NCI-H1417 treated with DMSO at 0.1 percent for 48 hours (cell line): ENCODE results near the gene SLC29A1.
"Not testable (repeated sequence)": the region's sequence is repeated elsewhere in the genome, so short reads cannot be mapped to it uniquely, and the experiment has no call there.

Experiments
- DNase-seq: peaks from one replicate; lab custom pipeline; 2025; lab: John Stamatoyannopoulos, UW

Gene SLC29A1

DNA sequence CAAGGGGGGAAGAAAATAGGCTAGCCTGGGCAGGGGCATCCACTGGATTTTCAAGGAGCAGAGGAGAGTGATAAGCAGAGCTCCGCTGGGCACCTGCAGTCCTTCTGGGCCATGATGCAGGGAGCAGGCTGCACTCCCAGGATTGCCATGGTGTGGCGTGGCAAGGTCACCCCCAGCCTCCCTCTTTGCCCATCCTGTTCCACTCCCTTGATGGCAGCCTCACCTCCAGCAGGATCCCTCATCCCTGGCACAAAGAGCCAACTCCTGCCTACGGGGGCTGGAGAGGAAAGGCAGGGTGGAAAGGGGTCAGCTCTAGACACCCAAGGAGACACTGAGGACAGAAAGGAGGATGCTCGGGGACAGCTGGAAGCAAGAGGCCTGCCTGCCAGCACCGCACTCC, 29.1 kb upstream of the SLC29A1 start:
- DNase-seq, result no peak

- DNase-seq, result not testable (repeated sequence)
These were observed 27.0 kb upstream of the SLC29A1 start for GRCh38 chr6:44196351-44196750.

GRCh38 chr6:44198684-44199083, 24.7 kb upstream of the SLC29A1 start:
- no peak for DNase-seq

DNA sequence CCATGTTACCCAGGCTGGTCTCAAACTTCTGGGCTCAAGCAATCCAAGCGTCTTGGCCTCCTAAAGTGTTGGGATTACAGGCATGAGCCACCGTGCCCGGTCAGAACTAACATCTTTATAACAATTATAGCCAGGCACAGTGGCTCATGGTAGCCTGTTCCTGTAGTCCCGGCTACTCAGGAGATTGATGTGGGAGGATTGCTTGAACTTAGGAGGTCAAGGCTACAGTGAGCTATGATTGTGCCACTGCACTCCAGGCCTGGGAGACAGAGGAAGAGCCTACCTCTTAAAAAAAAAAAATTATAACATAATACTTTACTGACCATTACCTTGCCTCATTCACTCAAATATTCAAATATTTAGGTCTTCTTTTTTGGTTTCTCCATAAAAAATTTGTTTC, 23.5 kb upstream of the SLC29A1 start:
- DNase-seq, result no peak

GRCh38 chr6:44201200-44201599, 22.2 kb upstream of the SLC29A1 start:
- no peak for DNase-seq

- no peak for DNase-seq
These were observed 21.6 kb upstream of the SLC29A1 start for GRCh38 chr6:44201638-44202303.

DNA sequence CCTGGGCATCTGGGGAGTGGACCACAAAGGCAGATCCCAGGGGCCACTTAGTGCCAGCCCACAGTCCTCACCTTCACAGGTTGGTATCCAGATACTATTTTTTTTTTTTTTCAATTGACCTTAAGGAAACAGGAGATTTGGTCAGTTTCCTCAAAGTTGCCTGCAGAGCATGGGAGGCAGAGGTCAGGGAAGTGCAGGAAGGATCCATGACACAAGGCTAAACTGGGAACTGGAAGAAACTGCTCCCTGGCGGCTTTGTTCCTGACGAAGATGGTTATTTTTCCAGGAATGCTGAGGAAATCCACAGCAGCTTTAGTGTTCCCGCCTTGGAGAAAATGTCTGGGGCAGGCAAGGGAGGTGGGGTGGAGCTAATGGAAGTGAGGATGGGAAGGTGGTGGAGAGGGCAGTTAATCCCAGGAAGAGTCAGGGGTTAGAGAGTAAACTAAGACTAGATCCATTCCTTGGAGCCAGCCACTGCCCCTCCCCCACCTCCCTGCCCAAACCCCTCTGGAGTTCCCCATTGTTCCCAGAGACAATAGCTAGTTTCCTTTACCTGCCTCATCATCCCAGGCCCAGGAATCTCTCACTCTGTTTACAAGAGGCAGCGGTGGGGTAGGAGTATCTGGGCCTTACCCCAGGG, 20.9 kb upstream of the SLC29A1 start:
- DNase-seq, result no peak

DNA sequence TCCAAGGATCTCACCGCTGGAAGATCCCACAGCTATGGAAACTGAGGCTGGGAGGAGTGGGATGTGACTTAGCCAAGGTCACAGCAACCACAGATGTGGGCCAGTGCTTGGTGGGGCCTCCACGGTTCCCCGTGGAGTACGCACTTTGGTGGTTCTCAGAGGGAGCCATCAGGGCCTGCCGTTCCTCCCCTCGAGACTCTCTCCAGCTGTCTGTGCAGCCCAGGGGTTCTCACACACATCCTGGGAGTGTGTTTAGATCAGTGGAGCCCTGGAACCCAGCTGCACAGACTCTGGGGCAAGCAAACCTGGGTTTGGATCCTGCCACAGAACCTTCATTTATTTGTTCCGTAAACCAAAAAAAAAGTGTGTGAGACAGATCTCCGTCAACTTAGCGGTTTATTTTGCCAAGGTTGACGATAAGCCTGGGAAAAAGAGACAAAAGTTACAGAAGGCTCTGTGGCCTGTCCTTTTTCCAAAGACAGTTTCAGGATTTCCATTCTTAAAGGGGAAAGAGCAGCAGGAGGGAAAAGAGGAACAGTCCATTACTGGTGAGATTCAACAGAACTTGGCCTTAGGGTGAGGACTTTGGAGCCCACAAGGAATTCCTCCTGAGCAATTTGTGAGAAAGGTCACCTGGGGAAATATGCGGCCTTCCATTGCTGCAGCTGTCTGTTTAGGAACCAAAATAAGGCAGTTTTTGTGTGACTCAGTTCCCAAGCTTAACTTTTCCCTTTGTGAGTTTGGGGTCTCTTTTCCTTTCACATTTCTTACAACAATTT, 20.2 kb upstream of the SLC29A1 start:
- DNase-seq, result no peak

- no peak for DNase-seq
These were observed 19.4 kb upstream of the SLC29A1 start for GRCh38 chr6:44203955-44204354.

GRCh38 chr6:44207966-44208365, 15.4 kb upstream of the SLC29A1 start:
- no peak for DNase-seq

DNA sequence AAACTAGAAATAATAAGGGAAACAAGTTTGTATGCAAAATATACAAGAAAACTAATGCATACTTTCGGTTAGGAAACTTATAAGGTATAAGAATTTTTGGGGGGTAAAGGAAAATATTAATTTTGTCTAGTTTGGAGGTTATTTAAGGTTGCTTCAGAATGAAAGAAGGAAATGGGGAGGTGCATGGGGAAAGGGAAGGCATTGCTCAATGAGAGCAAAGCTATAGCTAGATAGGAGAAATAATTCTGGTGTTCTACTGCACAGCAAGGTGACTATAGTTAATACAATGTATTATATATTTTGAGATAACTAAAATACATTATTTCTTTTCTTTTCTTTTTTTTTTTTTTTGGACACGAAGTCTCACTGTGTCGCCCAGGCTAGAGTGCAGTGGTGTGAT, 12.1 kb upstream of the SLC29A1 start:
- no peak for DNase-seq

DNA sequence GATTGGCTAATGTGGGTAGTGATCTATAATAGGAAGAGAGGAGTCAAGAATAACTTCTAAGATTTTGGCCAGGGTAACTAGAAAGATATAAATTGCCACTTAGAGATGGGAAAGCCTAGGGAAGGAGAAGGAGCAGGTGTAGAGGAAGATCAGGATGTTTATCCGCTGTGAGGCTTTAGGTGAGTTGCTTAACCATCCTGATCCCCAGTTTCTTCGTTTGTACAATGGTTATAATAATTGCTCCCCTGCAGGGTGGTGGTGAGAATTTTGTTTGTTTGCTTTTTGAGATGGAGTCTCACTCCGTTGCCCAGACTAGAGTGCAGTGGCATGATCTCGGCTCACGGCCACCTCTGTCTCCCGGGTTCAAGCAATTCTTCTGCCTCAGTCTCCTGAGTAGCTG, 9.1 kb upstream of the SLC29A1 start:
- no peak for DNase-seq

DNA sequence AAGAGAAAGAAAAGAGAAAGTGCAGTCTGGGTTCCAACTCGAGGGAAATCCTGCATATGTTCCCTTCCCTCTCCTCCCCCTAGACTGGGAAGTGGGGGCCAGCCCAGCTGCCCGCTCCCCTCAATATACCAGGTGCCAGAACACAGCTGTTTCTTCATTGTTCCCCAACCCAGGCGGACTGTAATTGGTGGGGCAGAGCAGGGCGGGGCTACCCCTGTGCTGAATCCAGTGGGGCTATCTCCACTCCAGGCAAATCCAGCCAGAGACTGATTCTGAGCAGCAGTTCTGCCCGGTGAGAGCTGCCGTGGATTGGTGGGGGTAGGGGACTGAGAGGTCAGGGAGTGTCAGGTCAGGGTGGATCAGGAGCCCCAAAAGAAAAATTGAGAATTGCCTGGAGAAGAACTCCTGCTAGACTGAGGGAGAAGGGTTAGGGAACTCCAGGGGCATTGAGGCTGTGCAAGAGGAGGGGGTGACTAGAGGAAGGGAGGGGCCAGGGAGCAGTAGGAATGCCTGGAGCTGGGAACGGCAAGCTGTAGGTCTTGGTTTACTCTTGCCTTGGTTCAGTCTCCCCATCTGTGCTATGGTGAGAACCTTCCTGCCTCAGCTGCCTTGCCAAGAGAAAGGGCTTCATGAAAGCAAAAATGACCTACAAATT, 6.6 kb upstream of the SLC29A1 start, which contains the start of gene MYMX:
Gene MYMX (plus strand): TSS at position 250 of the 655 bp plus-strand sequence. CDS start 546 bp downstream, outside the sequence.
- no peak for DNase-seq

DNA sequence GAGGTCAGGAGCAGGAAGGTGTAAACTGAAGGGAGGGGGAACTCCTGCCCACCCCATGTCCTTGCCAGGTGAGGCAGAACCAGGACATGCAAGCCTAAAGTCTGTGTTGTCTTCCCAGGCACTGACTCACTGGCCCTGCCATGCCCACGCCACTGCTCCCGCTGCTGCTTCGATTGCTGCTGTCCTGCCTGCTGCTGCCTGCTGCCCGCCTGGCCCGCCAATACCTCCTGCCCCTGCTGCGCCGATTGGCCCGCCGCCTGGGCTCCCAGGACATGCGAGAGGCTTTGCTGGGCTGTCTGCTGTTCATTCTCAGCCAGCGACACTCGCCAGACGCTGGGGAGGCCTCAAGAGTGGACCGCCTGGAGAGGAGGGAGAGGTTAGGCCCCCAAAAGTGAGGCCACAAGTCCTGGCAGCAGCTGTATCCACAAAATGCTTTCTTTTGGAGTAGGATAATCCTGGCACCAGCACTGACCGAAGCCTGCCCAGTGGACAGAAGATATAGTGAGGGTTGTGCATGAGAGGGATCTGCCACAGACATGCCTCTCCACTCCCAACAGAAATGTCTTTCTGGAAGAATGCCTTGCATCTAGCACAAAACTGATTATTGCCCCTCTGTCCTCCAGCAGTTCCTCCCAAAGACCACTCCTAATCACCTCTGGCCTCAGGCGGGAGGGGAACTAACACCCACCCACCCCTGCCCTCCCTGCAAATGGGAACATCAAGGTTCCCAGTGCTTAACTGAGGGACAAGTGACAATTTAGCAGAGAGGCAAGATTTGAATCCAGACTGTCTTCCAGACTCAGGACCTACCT, 5.9 kb upstream of the SLC29A1 start:
- DNase-seq, result no peak

DNA sequence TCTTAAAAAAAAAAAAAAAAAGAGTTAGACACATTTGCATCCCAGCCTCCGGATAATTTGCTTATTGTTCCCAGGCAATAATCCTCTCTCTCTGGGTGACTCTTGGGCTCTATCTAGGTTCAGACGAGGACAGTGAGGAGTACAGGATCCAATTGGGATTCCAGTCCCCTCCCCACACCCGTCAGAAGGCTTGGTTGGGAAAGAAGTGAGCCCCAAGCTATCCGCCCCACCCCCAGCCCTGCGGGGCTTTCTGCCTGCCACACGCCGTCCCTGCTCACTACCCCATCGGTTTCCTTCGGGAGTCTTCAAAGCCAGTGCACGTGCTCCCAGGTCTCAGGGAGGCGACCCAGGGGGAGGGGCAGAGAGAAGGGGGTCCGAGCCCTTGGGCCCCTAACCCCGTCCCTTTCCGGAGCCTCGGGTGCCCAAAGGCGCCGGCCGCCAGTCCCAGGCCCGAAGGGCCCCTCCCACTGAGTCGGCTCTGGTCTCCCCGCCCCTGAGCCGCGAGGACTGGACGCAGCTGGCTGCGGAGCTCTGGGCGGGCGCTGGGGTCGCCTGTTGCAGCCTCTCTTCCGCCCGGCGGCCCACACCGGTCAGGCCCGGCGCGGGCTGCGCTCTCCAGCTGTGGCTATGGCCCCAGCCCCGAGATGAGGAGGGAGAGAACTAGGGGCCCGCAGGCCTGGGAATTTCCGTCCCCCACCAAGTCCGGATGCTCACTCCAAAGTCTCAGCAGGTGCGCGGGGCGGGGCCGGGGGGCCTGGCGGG, 4.2 kb upstream of the SLC29A1 start:
- no peak for DNase-seq

GRCh38 chr6:44219815-44220784, 3.3 kb upstream of the SLC29A1 start:
- no peak for DNase-seq

DNA sequence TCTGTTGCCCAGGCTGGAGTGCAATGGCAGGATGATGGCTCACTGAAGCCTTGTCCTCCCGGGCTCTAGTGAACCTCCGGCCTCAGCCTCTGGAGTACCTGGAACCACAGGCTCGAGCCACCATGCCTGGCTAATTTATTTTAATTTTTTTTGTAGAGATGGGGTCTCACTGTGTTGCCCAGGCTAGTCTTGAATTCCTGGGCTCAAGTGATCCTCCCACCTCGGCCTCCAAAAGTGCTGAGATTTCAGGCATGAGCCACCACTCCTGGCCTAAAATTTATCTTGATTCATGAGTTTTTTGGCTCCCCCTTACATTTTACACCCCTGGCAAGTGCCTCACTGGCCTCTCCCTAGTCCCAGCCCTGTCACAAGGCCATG, 2.5 kb upstream of the SLC29A1 start:
- no peak for DNase-seq

- no peak for DNase-seq
These were observed 2.0 kb upstream of the SLC29A1 start for GRCh38 chr6:44221291-44221960.

DNA sequence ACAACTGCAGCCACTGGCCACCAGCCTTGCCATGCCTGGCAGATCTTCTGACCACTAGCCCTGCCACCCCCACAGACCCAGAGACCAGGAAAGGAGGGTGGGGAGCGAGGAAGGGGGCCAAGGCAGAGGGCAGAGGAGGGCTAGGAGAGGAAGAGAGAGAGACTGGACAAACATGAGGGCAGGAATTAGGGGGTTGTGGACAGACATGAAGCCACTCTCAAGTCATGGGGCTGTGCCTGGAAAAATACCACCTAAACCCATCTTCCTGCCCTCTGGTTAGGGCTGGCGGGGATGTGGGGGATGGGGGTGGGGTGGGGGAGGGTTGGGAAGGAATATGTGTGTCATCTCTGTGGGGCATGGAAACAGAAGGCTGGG, 1.4 kb upstream of the SLC29A1 start:
- DNase-seq, result no peak
